ENCODE measurements around the gene RSL1D1.
"Not testable (repeated sequence)": the region's sequence is repeated elsewhere in the genome, so short reads cannot be mapped to it uniquely, and the experiment has no call there.

RSL1D1 gene

GRCh38 chr16:11796227-11797165 lies 54.8 kb downstream of the RSL1D1 start:
- DNase-seq: no peak

DNA sequence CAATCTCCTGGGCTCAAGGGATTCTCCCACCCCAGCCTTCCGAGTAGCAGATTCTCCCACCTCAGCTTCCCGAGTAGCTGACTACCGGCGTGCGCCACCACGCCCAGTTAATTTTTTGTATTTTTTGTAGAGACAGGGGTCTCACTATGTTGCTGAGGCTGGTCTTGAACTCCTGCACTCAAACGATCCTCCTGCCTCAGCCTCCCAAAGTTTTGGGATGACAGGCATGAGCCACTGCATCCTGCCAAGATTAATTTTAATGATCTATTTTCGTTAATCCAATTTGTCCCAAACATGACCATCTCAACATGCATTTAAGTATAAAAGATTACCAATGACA lies 55.5 kb downstream of the RSL1D1 start:
- DNase-seq: no peak

DNA sequence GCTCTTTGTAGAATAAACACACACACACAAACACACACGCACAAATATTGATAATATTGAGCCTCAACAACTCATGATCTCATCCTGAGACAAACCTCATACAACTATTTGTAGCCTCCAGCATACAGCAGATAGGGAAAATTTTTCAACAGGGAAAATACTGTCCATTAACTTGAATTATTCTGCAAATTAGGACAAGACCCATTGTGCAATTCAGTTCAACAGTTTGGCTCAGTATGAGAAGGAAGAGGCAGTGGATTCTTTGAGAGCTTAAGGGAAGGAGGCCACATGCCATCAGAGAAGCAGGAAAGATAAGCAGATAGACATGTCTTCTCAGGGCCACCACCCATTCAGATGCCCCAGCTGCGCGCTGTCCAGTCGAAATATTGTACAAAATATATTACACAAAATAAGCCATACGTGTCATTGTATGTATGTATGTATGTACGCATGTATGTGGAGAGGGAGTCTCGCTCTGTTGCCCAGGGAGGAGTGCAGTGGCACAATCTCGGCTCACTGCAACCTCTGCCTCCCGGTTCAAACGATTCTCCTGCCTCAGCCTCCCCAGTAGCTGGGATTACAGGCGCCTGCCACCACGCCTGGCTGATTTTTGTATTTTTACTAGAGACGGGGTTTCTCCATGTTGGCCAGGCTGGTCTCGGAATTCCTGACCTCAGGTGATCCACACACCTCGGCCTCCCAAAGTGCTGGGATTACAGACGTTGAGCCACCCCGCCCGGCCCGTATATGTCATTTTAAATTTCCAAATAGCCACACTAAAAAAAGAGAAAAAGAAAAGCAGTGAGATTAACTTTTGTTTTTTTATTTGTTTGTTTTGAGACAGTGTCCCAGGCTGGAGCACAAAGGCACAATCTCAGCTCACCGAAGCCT lies 56.1 kb downstream of the RSL1D1 start:
- no peak for DNase-seq

GRCh38 chr16:11794447-11794846 lies 56.9 kb downstream of the RSL1D1 start:
- no peak for DNase-seq

DNA sequence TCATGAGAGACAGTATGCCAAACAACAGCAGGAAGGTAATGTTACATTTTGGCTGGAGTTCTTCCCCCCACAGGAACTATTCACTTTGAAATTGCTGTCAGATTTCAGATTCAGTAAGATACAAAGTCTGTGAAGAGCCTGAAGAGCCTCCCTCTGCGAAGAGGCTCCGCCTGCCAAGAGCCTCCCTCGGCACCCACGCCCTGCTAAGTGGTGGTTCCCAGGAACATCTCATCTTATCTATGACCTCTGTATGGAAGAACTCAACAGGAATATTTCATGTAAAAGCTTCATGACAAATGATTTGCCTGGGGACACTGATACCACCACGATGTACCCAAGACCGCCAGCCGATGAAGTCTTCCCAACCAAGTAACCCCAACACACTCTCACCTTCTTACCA lies 57.5 kb downstream of the RSL1D1 start:
- no peak for DNase-seq

DNA sequence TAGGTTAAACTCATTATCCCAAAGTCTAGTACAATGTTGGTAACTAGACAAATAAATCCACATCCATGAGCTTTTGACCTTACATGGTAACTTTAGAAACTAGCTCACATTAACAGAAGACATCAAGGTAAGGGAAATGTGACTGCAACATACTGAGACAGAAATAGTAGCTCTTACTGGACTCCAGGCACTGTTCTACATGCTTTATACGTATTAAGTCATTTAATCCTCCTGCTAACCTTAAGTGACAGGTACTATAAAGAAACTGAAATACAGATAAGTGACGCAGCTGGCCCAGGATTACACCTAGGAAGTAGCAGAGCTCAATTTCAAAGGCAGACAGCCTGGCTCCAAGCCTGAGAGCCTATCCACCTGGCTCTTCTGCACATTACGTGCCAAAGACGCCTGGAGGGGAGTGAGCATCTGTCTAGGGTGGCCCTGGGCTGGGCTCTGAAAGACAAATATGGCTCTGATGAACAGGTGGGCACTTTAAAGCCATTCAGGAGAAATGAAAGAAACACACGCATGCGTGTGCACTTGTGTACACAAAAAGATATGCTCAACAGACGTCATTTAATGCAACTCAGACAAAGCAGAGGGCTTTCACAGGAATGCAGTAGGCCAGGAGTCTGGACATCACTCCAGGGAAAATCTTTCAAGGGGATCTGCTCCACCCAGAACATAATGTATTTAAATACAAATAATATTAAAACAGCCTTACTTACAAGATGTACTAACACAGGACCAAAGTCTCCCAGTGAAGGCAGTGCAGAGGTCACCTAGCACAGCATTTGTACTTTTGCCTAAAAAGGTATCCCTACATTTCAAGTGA lies 58.7 kb downstream of the RSL1D1 start:
- DNase-seq: no peak

DNA sequence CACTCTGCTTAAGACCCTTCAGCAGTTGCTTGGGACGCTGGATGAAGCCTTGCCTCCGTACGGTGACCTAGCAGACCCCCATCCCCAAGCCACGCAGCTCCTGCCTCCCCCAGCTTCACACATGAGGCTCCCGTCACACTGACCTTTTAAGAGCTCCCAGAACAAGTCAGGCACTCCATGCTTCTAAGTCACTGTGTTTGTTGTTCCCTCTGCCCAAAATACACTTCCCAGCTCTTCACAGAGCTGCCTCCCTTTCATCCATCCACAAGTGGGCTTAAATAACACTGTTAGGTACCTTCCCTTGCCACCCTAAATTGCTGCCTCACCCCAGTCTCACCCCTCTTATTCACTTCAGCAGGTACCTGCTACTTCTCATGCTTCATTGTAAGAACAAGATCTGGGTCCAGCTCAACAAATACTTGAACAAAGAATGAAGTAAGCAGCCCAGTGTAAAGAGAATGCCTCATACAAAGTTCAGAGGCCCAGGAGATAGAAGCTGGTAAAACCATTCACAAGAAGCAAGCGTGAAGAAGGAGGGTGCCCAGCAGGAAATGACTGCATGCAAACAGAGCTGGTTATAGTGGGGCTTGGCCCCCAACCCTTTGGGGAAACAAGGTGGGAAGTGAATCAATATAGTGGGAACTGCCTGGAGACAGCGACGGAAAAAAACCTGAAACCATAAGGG lies 60.1 kb downstream of the RSL1D1 start:
- no peak for DNase-seq

DNA sequence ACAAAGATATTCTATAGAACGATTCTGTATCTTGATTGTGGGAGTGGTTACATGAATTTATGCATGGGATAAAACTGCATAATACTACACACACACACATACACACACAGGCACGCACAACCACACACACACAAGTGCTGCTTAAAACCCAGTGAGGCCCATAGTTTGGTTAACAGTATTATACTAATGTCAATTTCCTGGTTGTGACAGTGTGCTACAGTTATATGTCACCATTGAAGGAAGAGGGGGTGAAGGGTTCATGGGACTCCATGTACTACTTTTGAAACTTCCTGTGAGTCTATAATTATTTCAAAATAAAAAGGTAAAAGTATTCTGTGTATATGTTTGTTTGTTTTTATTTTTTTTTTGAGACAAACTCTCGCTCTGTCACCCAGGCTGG lies 62.4 kb downstream of the RSL1D1 start:
- no peak for DNase-seq

DNA sequence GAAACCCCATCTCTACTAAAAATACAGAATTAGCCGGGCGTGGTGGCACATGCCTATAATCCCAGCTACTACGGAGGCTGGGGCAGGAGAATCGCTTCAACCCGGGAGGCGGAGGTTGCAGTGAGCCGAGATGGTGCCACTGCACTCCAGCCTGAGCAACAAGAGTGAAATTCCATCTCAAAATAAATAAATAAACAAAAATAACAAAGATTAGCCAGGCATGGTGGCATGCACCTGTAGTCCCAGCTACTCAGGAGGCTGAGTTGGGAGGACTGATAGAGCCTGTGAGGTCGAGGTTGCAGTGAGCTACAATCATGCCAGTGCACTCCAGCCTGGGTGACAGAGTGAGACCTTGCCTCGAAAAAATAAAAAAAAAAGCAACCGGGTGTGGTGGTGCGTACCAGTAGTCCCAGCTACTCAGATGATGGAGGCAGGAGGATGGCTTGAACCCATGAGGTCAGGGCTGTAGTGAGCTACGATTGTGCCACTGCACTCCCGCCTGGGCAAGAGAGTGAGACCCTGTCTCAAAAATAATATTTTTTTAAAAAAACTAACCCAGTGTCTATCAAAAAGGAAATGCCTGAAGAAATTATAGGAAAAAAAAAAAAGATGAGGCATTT lies 66.3 kb downstream of the RSL1D1 start:
- not testable (repeated sequence) for DNase-seq

GRCh38 chr16:11784381-11784780 lies 67.0 kb downstream of the RSL1D1 start:
- DNase-seq: not testable (repeated sequence)

- no peak for DNase-seq
These were observed 67.3 kb downstream of the RSL1D1 start for GRCh38 chr16:11784038-11784369.
